Effector memory CD4-positive, alpha-beta T cell (primary cell): ENCODE results near the gene PTPRR.

Source experiments
- DNase-seq, 3 donors: peaks; one replicate each; pipeline ENCODE4 v3.0.0-alpha.2; 2020
- H3K27ac ChIP-seq: 2 replicates; pipeline ENCODE4 v1.7.0; 2013; ENCODE audit warnings: mild to moderate bottlenecking, low read length, moderate library complexity; ENCODE audit not compliant: insufficient read depth, poor library complexity, severe bottlenecking
- H3K27me3 ChIP-seq: replicated peaks from 2 replicates; pipeline ENCODE4 v1.7.0; 2013; ENCODE audit warnings: mild to moderate bottlenecking, low read length; ENCODE audit not compliant: insufficient read depth, control insufficient read depth, poor library complexity, severe bottlenecking
- H3K36me3 ChIP-seq: 2 replicates; pipeline ENCODE4 v1.7.0; 2013; ENCODE audit warnings: mild to moderate bottlenecking, low read length, moderate library complexity; ENCODE audit not compliant: control insufficient read depth, insufficient read depth
- H3K4me1 ChIP-seq: 2 replicates; pipeline ENCODE4 v1.7.0; 2013; ENCODE audit warnings: low read length, mild to moderate bottlenecking; ENCODE audit not compliant: control insufficient read depth, insufficient read depth, poor library complexity, severe bottlenecking
- H3K4me3 ChIP-seq: 2 replicates; pipeline ENCODE4 v1.7.0; 2013; ENCODE audit warnings: low read length, low read depth, mild to moderate bottlenecking; ENCODE audit not compliant: insufficient read depth, poor library complexity, severe bottlenecking
- H3K9me3 ChIP-seq: 2 replicates; pipeline ENCODE4 v1.7.0; 2013; ENCODE audit warnings: mild to moderate bottlenecking, low read length, moderate library complexity; ENCODE audit not compliant: control insufficient read depth

The PTPRR gene

DNA sequence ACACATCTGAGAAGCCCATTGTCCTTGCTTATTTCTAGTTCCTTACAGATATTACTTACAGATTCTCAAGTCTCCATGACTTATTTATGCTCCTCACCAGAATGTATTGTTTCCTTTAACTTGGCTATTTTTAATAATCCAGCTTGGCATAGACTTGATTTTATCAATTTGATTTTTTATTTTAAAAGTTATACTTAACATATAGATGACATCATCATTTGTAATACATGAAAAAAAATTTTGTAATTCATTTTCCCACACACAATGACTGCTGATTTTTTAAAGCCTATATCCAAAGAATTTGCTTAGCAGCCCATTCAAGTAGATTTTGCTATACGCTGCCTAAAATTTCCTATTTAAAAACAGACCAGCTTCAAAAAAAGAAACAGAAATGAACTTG, 39.8 kb downstream of the PTPRR start:
- Histone ChIP-seq H3K27me3 (no peaks in the 10 kb centered on the region), H3K36me3 (no peaks in the 10 kb centered on the region), H3K4me3 (no peak overlapping the region), H3K9me3 (no peaks in the 10 kb centered on the region), H3K27ac (no peak overlapping the region), H3K4me1 (no peaks in the 10 kb centered on the region)
- DNase-seq, result no peak

DNA sequence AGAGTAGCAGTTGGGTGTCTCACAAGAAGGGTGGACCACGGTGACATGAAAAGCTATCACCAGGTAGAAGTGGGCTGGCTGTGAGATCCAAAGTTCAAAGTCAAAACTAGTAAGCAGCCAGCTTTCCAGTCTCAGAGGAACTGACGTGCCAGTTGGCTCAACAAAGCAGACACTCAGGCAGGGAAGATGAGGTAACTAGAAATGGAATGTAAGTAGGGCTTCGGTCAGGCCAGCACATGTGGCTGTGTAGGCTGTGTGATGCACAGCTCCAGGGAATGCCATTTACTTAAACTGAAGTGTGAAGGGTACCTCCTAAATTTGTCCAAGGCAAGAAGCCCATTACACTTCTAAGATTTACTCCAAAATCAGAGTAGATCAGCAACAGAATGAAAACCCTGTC, 43.6 kb downstream of the PTPRR start:
- Histone ChIP-seq H3K36me3 (no peaks in the 10 kb centered on the region), H3K4me3 (no peak overlapping the region), H3K4me1 (no peaks in the 10 kb centered on the region), H3K27ac (no peak overlapping the region), H3K27me3 (no peaks in the 10 kb centered on the region), H3K9me3 (no peaks in the 10 kb centered on the region)
- no peak for DNase-seq

GRCh38 chr12:70875628-70876027, 44.9 kb downstream of the PTPRR start:
- no peak overlapping the region for H3K27ac ChIP-seq
- H3K4me1 ChIP-seq, result no peaks in the 10 kb centered on the region
- H3K4me3 ChIP-seq, result no peak overlapping the region
- H3K9me3 ChIP-seq, result no peaks in the 10 kb centered on the region
- no peak for DNase-seq
- H3K27me3 ChIP-seq, result no peaks in the 10 kb centered on the region
- H3K36me3 ChIP-seq, result no peaks in the 10 kb centered on the region

GRCh38 chr12:70854881-70855568, 65.5 kb downstream of the PTPRR start:
- Histone ChIP-seq H3K4me3 (no peak overlapping the region), H3K9me3 (no peaks in the 10 kb centered on the region), H3K27ac (no peak overlapping the region), H3K27me3 (no peaks in the 10 kb centered on the region), H3K36me3 (no peaks in the 10 kb centered on the region), H3K4me1 (no peaks in the 10 kb centered on the region)
- DNase-seq, result no peak

- no peaks in the 10 kb centered on the region for H3K9me3 ChIP-seq
- H3K4me3 ChIP-seq, result no peak overlapping the region
- no peaks in the 10 kb centered on the region for H3K4me1 ChIP-seq
- H3K27me3 ChIP-seq, result no peaks in the 10 kb centered on the region
- no peak for DNase-seq
- H3K36me3 ChIP-seq, result no peaks in the 10 kb centered on the region
- no peak overlapping the region for H3K27ac ChIP-seq
These were observed 66.4 kb downstream of the PTPRR start for GRCh38 chr12:70854138-70854537.

DNA sequence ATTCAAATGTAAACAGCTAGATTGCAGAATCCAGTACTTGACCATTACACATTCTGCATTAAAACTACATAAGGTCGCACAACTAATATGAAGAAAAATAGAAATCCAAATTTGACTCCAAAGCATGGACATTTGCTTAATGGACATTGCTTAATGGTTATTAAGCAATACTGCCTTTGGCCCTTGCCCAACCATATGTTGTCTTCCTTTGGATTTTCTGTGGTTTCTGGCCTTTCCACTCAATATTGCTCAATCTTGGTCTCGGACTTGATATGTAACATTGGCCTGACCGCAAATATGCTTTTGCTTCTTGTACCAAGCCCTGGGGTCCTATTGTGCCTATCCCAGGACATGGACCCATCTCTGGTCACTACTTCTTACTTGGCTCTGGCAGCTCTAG, 67.2 kb downstream of the PTPRR start:
- no peaks in the 10 kb centered on the region for H3K36me3 ChIP-seq
- no peaks in the 10 kb centered on the region for H3K4me1 ChIP-seq
- no peak for DNase-seq

DNA sequence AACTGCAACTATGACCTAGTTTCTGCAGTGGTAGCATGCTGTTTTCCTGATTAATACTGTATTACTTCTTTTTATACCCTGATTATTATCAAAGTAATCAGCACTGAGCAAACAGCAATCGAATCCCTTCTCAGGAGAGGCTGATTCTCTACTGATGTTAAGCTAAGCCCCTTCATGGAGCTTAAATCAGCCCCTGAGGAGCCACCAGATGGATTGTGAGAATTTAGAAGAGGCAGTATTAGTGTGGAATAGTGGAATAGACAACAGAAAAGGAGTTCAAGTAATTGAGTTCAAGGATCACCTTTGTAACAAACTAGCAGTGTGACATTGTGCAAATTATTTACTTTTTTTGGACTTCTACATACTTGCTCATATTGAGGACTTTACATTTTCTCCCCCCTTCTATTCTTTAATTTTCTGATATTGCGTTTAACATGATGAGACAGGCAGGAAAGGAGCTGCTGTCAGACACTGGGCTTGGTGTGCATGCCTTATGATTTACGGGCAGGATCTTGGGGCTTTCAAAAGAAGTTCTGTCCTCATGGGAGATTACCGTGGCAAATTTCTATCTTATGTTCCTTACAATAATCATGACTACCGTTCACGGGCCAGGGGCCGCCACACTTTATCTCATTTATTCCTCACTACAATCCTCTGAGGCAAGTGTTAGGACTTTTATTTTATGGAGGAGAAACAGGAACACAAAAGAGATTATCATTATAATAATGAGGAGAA, 68.0 kb downstream of the PTPRR start:
- H3K4me3 ChIP-seq, result no peak overlapping the region
- H3K36me3 ChIP-seq, result no peaks in the 10 kb centered on the region
- no peak overlapping the region for H3K27ac ChIP-seq
- DNase-seq, result no peak
- no peaks in the 10 kb centered on the region for H3K9me3 ChIP-seq
- no peaks in the 10 kb centered on the region for H3K4me1 ChIP-seq
- no peaks in the 10 kb centered on the region for H3K27me3 ChIP-seq

More for the DNA sequence above, 67.2 kb downstream of the PTPRR start:
- Histone ChIP-seq H3K27me3 (no peaks in the 10 kb centered on the region), H3K4me3 (no peak overlapping the region), H3K27ac (no peak overlapping the region), H3K9me3 (no peaks in the 10 kb centered on the region)

DNA sequence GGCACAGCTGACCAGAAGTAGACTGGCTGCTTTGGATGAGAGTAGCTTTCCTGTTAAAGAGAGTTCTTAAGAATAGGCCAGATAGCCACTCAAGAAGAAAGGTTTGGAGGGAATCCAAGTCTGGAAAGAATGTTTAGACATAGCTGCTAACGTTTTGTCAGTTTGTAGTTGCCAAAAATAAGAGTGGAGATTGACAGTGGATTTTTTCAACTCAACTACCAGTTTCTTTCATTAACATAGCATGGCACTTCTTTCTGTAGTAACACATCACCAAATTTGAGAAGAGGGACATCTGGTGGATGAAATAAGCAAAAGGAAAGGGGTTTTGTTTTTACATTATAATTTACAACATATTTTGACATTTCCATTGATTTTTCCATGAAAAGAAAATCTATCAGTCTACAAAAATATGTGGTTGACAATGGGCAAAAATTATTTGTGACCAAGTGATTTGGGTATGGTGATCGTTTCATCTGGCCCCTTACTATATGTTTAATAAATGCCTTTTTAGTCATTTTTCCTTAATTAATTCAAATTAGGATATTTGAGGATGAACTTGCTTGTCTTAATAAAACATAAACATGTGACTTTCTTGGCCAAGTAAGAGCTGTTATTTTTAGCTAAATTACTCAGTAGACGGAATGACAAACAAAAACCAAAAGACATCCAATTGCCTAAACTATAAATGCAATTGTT, 71.1 kb downstream of the PTPRR start:
- H3K36me3 ChIP-seq, result no peaks in the 10 kb centered on the region
- no peak overlapping the region for H3K4me3 ChIP-seq
- H3K27ac ChIP-seq, result no peak overlapping the region
- H3K27me3 ChIP-seq, result no peaks in the 10 kb centered on the region
- H3K9me3 ChIP-seq, result no peaks in the 10 kb centered on the region
- no peak for DNase-seq
- no peaks in the 10 kb centered on the region for H3K4me1 ChIP-seq

GRCh38 chr12:70847871-70848270, 72.7 kb downstream of the PTPRR start:
- Histone ChIP-seq H3K27ac (no peak overlapping the region), H3K36me3 (no peaks in the 10 kb centered on the region), H3K9me3 (no peaks in the 10 kb centered on the region)

DNA sequence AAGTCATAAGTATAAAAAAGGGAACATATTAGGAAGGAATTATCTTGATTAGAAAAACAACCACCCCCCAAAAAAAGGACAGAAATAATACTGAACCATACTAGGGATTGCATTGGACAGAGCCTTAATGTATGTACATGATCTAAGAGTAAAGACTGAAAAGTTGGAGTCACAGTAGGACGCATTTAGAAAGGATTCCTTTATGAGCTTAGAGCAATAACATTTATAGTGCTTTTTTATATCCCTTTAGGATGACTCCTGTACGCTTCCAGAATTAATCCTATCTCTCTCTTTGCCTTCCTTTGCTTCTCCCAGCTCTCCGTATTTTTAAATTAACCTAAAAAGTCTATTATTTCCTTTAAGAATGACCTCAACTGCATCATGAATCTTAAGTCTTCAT, 75.3 kb downstream of the PTPRR start:
- Histone ChIP-seq H3K36me3 (no peaks in the 10 kb centered on the region), H3K27me3 (no peaks in the 10 kb centered on the region), H3K27ac (no peak overlapping the region), H3K4me1 (no peaks in the 10 kb centered on the region), H3K4me3 (no peak overlapping the region), H3K9me3 (no peaks in the 10 kb centered on the region)
- no peak for DNase-seq

More at GRCh38 chr12:70847871-70848270, 72.7 kb downstream of the PTPRR start:
- no peaks in the 10 kb centered on the region for H3K27me3 ChIP-seq
- no peak for DNase-seq
- no peaks in the 10 kb centered on the region for H3K4me1 ChIP-seq
- no peak overlapping the region for H3K4me3 ChIP-seq
